IPS-20b (cell line): Measurements from ENCODE around the gene FOXN3.

Experiments
- H3K27ac ChIP-seq: one replicate; pipeline ENCODE4 v1.5.1; 2013; ENCODE audit warnings: low read length
- H3K27me3 ChIP-seq: 2 replicates; pipeline ENCODE4 v1.6.1; 2013; ENCODE audit warnings: mild to moderate bottlenecking, low read length, inconsistent platforms; ENCODE audit not compliant: insufficient read depth
- H3K36me3 ChIP-seq: 2 replicates; pipeline ENCODE4 v1.6.1; 2013; ENCODE audit warnings: low read depth, mild to moderate bottlenecking, inconsistent platforms, low read length, moderate library complexity; ENCODE audit not compliant: insufficient read depth
- H3K4me1 ChIP-seq: 2 replicates; pipeline ENCODE4 v1.6.1; 2013; ENCODE audit warnings: mild to moderate bottlenecking, control low read depth, inconsistent platforms, low read length, moderate library complexity; ENCODE audit not compliant: insufficient read depth
- H3K4me3 ChIP-seq: 2 replicates; pipeline ENCODE4 v1.5.1; 2013; ENCODE audit warnings: mild to moderate bottlenecking, low read length, inconsistent platforms
- H3K9ac ChIP-seq: 2 replicates; pipeline ENCODE4 v1.6.1; 2013; ENCODE audit warnings: low read depth, mild to moderate bottlenecking, inconsistent platforms, low read length, moderate library complexity
- H3K9me3 ChIP-seq: 2 replicates; pipeline ENCODE4 v1.6.1; 2013; ENCODE audit warnings: mild to moderate bottlenecking, low read depth, low read length, inconsistent platforms; ENCODE audit not compliant: insufficient read depth

FOXN3 gene

GRCh38 chr14:89351221-89351515, 65.9 kb downstream of the FOXN3 start:
- H3K4me1 ChIP-seq: peaks cover 55% of the 10 kb centered on the region
- H3K4me3 ChIP-seq: peak overlapping the region; percentile 49; the same call in 1 of the 2 replicates
- H3K27ac ChIP-seq: peak overlapping the region; percentile 80
- H3K9me3 ChIP-seq: no peaks in the 10 kb centered on the region
- peak overlapping the region; percentile 46; the same call in 1 of the 2 replicates for H3K9ac ChIP-seq
- H3K36me3 ChIP-seq: peaks cover 42% of the 10 kb centered on the region
- H3K27me3 ChIP-seq: no peaks in the 10 kb centered on the region

- Histone ChIP-seq H3K27ac (peak overlapping the region; percentile 50), H3K9me3 (no peaks in the 10 kb centered on the region), H3K4me3 (no peak overlapping the region), H3K27me3 (no peaks in the 10 kb centered on the region), H3K4me1 (peaks cover 55% of the 10 kb centered on the region), H3K36me3 (peaks cover 52% of the 10 kb centered on the region), H3K9ac (peak overlapping the region; percentile 46; the same call in 1 of the 2 replicates)
Measured at GRCh38 chr14:89350152-89350551, 66.9 kb downstream of the FOXN3 start.

DNA sequence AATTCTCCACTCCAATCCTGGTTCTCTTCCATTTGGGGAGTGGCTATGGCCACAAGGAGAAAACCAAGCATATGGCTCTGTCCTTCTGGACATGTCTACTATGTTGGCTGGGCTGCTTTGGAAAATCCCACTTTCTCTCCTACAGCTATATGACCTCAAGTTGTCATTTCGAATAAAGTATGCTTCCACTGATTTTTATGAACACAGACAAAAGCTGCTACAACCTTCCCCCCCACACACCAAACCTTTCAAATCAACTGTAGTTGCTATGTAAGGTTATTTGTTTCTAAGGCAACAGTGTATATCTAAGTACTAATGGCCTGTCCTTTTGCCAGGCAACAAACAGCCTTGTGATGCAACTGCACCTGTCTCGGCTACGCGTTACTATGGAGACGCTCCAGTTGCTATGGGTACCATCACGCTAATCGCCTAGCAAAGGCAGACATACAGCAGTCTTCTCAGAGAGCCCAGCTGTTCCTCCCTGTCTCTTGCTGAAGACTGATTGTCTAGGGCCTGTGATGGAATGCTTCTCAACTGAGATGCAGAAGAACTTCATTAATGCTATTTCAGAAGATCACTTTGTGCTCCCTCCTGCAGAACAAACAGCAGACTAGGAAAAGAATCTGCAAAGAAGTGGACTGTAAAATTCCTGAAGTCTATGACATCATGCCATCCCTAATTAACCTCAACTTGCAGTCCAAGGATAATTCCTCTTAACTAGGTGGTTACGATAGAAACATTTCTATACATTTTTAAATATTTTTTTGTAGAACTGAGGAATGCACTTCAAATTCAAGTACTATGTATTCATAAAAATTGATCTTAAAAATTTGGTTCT, 67.6 kb downstream of the FOXN3 start:
- H3K4me1 ChIP-seq: peaks cover 55% of the 10 kb centered on the region
- 0 out of 2 replicates have a peak overlapping the region, but pooled peaks have one; percentile 2 for H3K4me3 ChIP-seq
- peaks cover 58% of the 10 kb centered on the region for H3K36me3 ChIP-seq
- no peak overlapping the region for H3K27ac ChIP-seq
- no peaks in the 10 kb centered on the region for H3K27me3 ChIP-seq
- no peaks in the 10 kb centered on the region for H3K9me3 ChIP-seq
- H3K9ac ChIP-seq: no peak overlapping the region

DNA sequence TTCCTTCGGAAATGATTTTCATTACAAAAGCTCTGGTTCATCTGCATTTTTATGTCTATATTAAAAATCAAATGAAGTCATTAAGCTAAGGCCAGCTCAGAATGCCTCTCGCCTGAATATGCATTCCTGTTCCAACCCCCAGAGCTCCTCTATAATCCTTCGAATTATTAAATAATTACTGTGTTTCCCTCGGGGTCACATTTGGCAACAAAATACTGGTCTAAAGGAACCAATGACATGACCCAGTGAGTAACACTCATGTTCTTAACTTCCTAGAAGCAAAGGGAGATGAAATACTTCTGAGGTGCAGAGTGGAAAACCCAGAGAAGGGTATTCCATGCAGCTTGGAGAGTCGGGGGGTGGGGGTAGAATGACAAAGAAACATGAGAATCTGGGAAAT, 68.3 kb downstream of the FOXN3 start:
- Histone ChIP-seq H3K4me3 (no peak overlapping the region), H3K9ac (no peak overlapping the region), H3K36me3 (peaks cover 63% of the 10 kb centered on the region), H3K27ac (no peak overlapping the region), H3K27me3 (no peaks in the 10 kb centered on the region), H3K4me1 (peaks cover 53% of the 10 kb centered on the region), H3K9me3 (no peaks in the 10 kb centered on the region)

- H3K36me3 ChIP-seq: peaks cover 63% of the 10 kb centered on the region
- no peak overlapping the region for H3K9ac ChIP-seq
- H3K4me3 ChIP-seq: no peak overlapping the region
- H3K9me3 ChIP-seq: no peaks in the 10 kb centered on the region
- H3K27ac ChIP-seq: no peak overlapping the region
- H3K4me1 ChIP-seq: peaks cover 46% of the 10 kb centered on the region
- H3K27me3 ChIP-seq: no peaks in the 10 kb centered on the region
Measured at GRCh38 chr14:89347885-89348284, 69.1 kb downstream of the FOXN3 start.

DNA sequence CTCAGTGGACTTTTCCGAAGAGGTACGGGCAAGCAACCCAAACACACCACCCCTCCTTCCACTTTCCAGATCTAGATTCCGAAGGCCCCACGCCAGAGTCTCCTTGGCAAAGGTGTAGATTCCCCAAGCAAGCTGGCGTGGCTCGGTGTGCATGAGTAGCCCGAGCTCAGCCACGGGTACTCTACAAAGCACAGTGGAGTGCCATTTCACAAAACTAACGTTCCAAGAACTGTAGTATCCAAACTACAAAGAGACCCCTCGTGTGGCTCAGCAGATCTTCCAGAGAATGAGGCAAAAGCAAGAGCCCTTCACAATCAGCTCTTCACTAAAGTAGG, 72.1 kb downstream of the FOXN3 start:
- Histone ChIP-seq H3K27me3 (no peaks in the 10 kb centered on the region), H3K36me3 (peaks cover 65% of the 10 kb centered on the region), H3K9ac (no peak overlapping the region), H3K27ac (no peak overlapping the region), H3K9me3 (no peaks in the 10 kb centered on the region), H3K4me3 (no peak overlapping the region), H3K4me1 (peaks cover 47% of the 10 kb centered on the region)

- H3K4me1 ChIP-seq: peaks cover 35% of the 10 kb centered on the region
- peaks cover 53% of the 10 kb centered on the region for H3K36me3 ChIP-seq
- H3K9ac ChIP-seq: no peak overlapping the region
- no peak overlapping the region for H3K27ac ChIP-seq
- no peak overlapping the region for H3K4me3 ChIP-seq
- H3K9me3 ChIP-seq: no peaks in the 10 kb centered on the region
- no peaks in the 10 kb centered on the region for H3K27me3 ChIP-seq
Measured at GRCh38 chr14:89343356-89343755, 73.7 kb downstream of the FOXN3 start.

DNA sequence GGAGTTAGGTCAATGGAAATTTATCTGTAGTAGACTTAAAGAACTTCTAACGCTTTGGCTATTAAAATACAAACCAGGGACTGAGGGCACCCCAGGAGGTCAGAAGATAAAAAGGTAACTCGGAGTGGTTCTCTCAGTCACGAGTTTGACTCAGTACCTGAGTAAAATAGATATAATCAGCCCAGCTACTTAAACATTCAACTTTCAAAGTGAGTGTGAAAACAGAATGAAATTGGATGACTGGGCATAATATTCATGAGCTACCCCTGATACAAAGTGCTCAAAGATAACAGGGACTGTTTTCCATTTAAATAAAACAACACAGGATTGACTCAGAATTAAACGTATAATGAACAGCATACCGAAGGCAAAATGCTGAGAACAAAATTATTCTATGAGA, 75.0 kb downstream of the FOXN3 start:
- Histone ChIP-seq H3K9ac (peak overlapping the region; percentile 34; the same call in 1 of the 2 replicates), H3K36me3 (peaks cover 42% of the 10 kb centered on the region), H3K4me3 (no peak overlapping the region), H3K4me1 (peaks cover 37% of the 10 kb centered on the region), H3K27ac (no peak overlapping the region), H3K9me3 (no peaks in the 10 kb centered on the region), H3K27me3 (no peaks in the 10 kb centered on the region)

DNA sequence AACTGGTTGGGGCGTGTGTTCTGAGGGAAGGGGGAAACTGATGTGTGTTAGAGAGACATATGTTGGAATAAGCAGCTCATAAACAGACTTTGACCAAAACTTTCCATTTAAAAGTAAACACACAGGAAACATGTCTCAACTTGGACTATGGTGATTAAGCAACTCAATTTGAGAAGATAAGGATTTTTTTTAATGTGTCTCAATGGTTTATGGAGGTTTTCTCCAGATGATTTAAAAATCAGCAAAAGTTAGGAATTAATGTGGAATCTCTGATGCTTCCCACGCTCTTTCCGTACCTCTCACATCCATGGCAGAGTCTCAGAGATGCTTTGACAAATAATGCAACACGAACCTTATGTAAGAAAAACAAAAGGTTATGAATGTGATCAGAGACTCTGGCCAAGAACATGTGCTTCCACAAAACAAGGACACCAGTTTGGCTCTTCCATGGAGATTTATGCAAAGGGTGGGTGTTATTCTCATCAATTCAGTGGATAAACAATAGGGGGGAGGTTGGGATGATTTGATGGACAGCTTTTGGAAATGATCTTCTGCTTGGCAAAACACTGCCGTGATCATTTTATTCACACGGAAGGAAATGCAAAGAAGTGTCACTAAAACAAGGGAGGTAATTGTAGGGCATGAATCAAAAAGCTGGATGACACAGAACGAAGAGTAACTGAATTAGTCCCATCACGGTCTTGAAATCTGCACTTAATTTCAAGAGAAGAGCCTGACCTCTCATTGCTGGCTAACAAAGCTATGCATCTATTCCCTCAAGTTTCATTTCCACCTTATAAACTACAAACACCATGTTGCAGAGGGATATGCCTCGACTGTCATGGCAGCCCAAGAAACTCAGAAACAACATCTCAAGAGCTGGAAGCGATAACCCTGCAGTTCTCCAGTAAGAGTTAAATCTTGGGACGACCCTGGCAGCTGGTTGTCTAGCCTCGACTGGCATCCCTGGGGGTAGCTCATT, 76.5 kb downstream of the FOXN3 start:
- Histone ChIP-seq H3K36me3 (peaks cover 26% of the 10 kb centered on the region), H3K27ac (no peak overlapping the region), H3K4me3 (peak overlapping the region; percentile 9; the same call in 1 of the 2 replicates), H3K9ac (peak overlapping the region; percentile 39; the same call in 1 of the 2 replicates), H3K9me3 (no peaks in the 10 kb centered on the region), H3K27me3 (no peaks in the 10 kb centered on the region), H3K4me1 (peaks cover 44% of the 10 kb centered on the region)

DNA sequence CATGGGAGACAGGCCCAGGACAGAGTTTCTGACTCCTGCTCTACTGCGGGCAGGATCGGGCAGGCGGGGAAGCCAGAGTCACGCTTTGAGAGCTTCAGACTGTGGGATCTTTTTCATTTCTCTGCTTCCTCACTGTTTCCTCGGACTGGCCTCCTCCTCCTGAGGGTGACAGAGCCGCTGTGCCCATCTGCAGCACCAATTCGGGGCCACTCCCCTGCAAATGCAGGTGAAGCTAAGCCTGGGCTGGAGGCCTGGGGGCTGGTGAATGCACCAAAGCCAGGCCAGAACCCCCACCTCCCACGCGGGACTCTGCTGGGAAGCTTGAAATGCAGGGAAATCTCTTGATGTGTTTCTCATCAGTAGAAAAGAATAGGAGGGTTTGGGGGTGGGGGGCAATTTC, 77.5 kb downstream of the FOXN3 start:
- peak overlapping the region; percentile 39; the same call in 1 of the 2 replicates for H3K9ac ChIP-seq
- peaks cover 44% of the 10 kb centered on the region for H3K4me1 ChIP-seq

GRCh38 chr14:89339158-89339557, 77.9 kb downstream of the FOXN3 start:
- Histone ChIP-seq H3K4me3 (no peak overlapping the region), H3K27me3 (no peaks in the 10 kb centered on the region), H3K9ac (peak overlapping the region; percentile 39; the same call in 1 of the 2 replicates), H3K9me3 (no peaks in the 10 kb centered on the region), H3K27ac (peak overlapping the region; percentile 46), H3K4me1 (peaks cover 44% of the 10 kb centered on the region), H3K36me3 (peaks cover 14% of the 10 kb centered on the region; the same call in 1 of the 2 replicates)

More for the DNA sequence above, 77.5 kb downstream of the FOXN3 start:
- Histone ChIP-seq H3K27ac (peak overlapping the region; percentile 46), H3K27me3 (no peaks in the 10 kb centered on the region), H3K4me3 (no peak overlapping the region), H3K9me3 (no peaks in the 10 kb centered on the region), H3K36me3 (peaks cover 17% of the 10 kb centered on the region)
